ENCODE results near the gene CTSH.
"Not testable (repeated sequence)": the region's sequence is repeated elsewhere in the genome, so short reads cannot be mapped to it uniquely, and the experiment has no call there.

CTSH gene

DNA sequence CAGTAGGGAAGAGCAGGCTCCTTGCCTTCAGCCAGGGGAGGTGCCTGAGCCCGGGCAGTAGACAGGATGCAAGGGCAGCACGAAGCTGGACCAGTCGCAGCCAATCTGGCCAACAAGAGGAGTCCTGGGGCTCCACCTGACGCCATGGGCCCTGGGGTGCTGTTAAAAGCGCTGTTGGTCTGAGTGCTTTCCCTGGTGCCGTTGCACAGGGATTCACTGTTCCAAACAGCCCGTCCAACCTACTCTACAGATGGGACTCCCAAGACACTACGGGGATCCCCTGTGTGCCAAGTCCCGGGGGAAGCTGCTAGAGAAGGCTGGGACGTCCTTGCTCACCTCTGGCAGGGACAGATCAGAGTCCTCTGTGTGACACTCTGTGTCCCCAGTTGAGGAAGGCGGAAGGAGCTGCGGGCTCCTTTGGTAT, 632 bp downstream of the CTSH start:
- in situ Hi-C loops (cut with MboI; ENCODE audit: low sequenced_read_pairs): no loop called here

DNA sequence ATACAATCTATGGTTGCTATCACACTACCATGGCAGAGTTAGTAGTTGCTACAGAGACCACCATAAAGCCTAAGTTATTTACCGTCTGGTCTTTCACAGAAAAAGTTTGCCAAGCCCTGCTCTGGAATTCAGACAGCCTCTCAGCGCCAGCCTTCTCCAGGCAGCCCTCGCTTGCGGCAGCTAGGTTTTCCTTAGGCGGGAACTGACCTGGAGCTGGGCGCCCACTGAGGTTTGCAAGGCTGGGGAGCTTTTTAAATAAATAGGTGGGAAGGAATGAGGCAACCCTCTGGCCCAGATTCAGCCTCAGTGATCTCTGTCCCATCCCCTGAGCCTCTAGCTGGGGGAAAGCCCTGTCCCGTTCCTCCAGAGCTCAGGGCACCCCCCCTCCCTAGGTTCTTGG, 1.2 kb downstream of the CTSH start:
- in situ Hi-C loops (cut with MboI; ENCODE audit: low sequenced_read_pairs): no loop called here

DNA sequence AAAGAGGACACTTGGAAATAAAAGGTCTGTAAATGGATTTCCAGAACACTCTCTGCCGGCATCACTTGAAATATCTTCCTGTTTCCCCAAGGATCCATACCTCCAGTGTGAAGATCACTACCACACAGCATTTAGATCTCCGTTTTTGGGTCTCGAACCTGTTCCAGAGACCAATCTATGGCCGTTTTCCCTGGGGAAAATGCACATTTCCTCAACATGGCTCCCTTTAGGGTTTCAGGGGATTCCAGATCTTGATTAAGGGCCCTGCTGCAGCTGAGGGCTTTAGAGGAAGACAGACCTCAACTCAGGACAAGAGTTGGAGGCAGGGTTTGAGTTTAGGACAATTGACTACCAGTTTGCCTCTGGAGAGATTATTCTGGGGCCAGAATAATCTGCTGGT, 2.1 kb downstream of the CTSH start:
- in situ Hi-C loops (cut with MboI; ENCODE audit: low sequenced_read_pairs): no loop called here

DNA sequence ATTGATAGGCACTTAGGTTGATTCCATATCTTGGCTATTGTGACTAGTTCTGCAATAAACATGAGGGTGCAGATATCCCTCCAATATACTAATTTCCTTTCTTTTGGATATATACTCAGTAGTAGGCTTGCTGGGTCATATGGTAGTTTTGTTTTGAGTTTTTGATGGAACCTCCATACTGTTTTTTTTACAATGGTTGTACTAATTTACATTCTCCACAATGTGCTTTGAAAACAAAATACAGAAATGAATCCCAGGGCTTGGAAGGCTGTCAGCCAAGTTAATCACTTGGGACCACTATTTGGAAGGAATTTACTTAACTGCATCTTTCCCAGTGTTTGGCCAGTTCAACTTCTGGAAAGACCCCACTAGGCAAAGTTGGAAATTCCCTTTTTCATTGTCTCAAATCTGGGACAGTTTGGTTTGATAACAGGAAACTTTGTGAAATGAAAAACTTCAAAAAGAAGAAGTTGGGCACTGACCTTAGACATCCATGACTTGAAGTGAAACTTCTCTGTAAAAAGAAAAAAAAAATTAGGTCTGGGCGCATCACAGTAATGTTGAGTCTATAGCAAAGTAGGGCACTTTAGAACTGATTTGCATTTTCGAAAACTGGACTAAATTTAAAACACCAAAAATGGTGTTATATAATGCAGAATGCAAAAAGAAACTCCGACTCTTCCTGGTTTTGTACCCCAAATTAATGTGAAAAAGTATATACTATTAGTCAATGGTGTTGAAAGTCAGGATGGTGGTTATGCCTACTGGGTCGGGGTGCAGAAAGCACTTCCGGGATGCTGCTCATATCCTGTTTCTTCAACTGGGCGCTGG, 6.0 kb downstream of the CTSH start:
- in situ Hi-C loops (cut with MboI; ENCODE audit: low sequenced_read_pairs): no loop called here

DNA sequence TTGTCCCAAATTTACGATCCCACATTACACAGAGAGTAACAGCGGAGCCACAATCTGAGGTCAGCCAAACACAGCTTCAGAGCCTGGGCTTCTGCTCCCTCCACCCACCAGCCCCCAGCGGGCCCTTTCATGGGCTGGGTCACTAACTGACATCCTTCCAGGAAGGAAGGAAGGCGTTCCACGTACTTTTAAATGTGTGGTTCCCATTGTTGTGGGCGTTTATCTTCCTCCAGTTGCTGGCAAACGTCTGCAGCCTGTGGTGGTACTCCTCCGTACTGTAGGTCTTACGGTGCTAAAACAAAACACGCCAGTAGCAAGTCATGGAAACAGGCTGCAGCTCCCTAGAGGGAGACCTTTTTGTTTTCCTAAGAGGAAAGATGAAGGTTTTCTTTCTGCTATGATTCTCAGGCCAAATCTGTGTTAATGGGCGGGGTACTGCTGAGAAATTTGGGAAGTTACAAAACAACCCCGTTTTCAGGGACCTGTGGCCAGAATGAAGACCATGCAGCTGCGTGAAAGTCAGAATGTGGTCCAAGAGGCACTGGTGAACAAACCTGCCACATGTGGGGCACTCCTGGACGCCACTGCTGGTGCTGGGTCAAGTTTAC, 7.6 kb downstream of the CTSH start:
- in situ Hi-C loops (cut with MboI; ENCODE audit: low sequenced_read_pairs): no loop called here

DNA sequence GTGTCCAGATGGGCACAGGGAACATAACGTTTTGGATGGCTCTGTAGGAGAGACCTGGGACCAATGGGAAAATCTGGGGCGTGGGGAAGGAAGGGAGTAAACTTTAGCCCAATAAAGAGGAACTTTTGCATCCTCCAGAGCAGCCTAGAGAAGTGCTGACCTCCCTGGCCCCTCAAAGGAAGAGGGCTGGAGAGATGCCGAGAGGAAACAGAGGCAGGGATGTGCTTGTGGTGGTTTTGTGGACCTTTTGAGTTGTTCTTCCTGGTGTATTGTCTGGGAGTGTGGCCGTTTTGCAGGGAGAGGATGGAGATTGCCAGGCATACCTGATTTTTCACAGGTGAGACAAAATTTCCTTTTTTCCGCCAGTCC, 10.2 kb downstream of the CTSH start:
- in situ Hi-C loops (cut with MboI; ENCODE audit: low sequenced_read_pairs): no loop called here

DNA sequence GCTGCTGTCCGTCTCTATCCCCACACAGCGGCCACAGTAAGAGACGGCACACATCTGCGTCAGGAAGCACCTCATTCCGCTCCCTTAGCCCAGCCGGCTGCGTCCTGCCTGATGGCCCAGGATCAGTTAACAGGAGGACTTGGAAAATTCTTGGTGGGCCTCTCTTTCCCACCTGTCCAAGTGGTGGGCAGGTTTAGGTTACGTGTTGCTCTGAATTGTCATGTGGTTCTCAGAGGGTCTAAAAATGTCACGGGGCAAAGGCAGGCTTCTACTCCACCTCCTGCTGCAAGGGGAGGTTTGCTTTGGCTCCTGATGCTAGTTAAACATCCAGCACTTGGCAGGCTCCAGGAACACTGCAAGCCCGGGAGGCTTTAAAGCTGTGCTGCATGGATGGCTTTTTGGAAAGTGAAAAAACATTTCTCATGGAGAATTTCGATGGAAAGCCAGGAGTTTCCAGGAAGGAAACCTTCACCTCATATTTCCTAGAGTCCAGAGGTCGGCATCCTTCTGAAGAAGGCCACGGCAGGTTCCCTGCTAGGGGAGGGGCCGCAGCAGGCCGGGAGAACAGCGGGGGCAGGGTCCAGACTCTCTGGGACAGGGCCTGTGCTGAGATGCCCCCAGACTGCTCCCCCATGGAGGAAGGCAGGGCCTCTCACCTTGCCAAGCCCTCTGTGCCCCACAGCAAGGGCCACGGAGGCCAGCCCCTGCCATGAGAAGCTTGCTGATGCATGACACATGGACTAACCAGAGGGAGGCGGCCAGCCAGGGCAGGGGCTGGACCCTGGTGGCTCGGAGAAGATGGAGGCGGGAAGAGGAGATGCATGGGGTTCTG, 10.8 kb downstream of the CTSH start:
- in situ Hi-C loops (cut with MboI; ENCODE audit: low sequenced_read_pairs): no loop called here

DNA sequence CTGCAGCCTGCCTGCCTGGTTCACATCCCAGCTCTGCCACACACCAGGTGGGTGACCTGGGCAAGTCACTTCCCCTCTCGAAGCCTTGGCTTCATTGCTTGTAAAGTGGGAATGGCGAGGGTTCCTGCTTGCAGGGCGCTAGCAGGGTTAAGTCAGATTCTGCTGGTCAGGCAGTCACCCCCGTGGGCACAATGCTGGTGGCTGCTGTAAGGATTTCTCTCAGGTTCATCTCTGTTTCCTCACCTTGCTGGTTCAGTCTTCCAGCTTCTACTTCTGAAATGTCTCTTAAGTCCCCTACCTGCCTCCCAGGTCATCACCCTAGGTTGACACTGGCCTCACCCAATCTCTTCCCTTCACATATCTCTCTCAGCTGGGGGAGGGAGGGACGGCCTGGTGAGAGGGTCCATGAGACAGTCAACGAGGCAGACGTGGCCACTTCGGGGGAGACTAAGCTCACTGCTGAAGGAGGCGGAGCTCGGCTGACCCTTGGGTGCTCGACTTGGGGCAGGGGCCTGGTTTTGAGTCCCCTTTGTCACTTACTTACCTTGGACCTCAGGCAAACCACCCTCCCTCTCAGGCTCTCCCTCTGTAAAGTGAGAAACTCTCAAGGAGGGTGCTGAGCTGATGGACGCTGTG, 11.5 kb downstream of the CTSH start:
- in situ Hi-C loops (cut with MboI; ENCODE audit: low sequenced_read_pairs): no loop called here

DNA sequence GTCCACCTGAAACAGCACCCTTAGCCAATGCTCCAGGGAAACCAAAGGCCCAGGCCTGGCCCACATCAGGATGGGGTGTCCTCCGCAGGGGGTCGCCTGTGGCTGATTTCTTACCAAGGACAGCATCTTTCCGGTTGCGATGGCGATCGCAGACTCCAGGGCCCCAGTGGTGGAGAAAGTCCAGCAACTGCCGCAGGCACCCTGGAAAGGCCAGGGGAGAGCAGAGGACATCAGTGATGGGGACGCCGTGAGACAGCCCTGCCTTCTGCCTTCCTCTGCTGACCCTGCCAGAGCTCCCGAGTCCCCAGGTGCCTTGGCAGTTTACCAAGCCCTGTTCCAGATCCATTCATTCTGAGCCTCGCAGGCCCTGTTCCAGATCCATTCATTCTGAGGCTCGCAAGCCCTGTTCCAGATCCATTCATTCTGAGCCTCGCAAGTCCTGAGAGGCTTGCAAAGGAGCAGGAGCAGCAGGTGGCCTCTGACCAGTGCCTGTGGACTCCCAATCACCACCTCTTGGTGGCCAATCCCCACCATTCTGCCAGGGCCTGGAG, 12.5 kb downstream of the CTSH start:
- in situ Hi-C loops (cut with MboI; ENCODE audit: low sequenced_read_pairs): no loop called here

DNA sequence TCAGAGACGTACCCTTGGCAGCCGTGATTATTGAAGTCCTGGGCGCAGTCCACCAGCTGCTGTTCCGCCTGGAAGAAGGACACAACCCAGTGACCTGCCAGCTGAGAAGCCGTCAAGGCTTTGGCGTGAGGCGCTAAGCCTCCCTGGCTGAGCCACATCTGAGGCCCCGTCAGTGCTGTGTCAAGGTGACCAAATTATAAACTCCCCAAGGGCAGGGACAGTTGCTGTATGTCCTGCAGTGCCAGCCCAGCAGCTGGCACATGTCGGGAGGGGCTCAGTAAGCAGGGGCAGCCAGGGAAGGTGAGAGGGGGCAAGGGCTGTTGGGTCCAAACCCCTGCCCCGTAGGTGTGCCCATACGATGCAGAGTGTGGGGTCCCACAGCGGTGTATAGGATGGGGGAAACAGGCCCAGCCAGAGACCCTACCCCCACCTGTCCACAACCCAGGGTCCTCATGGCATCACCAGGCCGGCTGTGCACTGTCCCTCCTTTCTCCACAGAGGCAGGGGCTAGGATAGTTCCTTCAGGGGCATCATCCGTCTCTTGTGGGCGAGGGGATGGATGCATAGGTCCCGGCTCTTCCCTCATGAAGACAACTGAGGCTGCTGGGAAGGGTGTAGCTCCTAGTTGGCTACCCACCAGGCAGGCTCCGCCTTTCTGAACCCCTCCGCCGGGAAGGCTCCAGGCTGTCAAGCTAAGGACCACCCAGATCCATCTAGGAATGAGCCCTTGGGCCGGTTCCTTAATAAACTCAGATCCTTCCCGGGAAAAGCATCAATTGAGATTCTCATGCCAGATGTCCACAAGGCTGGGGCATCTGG, 13.2 kb downstream of the CTSH start:
- in situ Hi-C loops (cut with MboI; ENCODE audit: low sequenced_read_pairs): no loop called here

DNA sequence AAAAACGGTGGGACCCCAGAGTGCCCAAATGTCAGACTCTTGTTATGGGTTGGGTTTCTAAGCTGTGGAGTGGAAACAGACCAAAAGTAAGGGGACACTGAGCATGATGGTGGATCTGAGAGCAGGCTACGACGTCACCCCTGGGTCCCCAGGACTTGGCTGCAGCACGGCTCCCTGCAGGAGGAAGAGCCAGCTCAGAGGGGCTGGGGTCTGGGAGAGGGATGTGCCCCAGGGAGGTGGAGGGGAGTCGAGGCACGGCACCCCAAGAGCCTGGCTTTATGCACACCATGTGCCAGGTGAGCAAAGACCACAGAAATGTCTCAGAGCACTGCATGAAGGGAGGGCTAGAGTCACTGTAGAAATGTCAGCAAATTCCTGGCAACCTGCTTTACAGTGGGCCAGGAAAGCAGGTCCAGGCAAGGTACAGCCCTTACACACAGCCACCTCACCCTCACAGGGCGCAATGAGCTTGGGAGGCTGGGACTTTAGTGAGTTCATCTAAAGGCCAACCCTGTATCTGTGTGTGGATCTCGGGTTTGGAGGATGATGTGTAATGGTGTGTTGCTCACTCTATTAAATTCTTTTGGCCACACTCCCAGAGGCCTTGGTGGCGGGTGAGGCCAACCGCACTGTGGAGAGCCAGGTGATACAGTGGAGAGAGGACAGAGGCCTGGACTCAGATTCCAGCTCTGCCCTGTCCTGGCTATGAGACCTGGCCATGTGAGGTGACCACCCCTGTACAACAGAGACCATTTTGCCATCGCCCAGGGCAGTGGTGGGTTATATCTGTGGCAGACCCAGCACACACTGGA, 14.1 kb downstream of the CTSH start:
- in situ Hi-C loops (cut with MboI; ENCODE audit: low sequenced_read_pairs): no loop called here

DNA sequence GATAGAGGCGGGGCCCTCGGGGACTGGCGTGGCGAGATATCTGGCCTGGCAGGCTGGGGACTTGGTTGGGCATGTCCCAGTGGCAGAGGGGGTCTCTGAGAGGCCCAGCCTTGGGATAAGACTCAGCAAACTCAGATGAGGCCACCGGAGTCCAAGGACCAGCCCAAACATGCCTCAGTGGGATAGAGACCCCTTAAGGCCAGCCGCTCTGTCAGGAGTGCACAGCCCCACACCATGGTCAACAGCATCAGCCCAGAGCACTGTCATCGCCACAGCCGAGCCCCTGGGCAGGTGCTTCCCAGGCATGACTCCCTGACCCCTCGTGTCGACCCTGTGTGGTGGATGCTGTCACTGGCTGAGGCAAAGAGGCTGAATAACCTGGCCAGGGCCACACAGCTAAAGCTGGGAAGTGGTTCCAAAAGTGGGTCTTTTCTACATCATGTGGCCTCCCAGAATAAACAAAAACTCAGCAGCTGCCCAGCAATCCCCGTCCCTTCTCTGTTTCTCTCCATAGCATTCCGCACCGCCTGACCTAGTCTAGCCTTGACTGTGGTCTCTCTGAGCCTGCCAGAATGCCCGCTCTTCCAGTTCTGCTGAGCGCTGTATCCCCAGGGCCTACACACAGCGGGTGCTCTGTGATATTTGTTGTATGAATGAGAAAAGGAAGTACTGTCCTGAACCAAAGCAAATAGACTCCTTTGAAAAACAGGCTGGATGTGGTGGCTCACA, 15.1 kb downstream of the CTSH start:
- in situ Hi-C loops (cut with MboI; ENCODE audit: low sequenced_read_pairs): no loop called here

DNA sequence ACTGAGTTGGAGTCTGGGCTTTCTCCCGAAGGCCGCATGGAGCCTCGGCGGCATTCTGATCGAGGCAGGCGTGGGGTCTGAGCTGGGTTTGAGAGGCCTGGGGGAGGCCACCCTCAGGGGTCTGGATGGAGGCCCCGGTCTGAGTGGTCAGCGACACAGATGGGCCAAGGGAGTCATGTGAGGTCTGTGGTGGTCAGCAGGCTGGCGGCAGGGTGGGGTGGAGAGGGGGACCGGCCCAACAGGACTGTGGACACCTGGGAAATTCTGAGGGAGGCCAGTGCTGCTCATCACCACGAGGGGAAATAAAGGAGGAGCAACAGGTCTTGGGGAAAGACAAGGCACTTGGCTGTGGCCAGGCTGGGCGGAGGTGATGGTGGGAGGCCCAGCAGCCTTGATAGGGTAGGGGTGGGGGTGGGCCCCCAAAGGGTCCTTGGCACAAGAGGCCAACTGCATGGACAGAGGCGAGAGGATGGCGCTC, 16.2 kb downstream of the CTSH start:
- in situ Hi-C loops (cut with MboI; ENCODE audit: low sequenced_read_pairs): no loop called here

DNA sequence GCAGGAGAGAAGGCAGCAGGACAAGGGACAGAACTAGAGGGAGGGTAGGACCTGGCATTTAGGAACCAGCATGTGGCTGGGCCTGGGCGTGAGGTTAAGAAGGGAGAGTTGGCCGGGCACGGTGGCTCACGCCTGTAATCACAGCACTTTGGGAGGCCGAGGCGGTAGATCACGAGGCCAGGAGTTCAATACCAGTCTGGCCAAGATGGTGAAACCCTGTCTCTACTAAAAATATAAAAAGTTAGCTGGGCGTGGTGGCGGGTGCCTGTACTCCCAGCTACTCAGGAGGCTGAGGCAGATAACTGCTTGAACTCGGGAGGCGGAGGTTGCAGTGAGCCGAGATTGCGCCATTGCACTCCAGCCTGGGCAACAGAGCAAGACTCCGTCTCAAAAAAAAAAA, 16.7 kb downstream of the CTSH start:
- in situ Hi-C loops (cut with MboI; ENCODE audit: low sequenced_read_pairs): not testable (repeated sequence)

DNA sequence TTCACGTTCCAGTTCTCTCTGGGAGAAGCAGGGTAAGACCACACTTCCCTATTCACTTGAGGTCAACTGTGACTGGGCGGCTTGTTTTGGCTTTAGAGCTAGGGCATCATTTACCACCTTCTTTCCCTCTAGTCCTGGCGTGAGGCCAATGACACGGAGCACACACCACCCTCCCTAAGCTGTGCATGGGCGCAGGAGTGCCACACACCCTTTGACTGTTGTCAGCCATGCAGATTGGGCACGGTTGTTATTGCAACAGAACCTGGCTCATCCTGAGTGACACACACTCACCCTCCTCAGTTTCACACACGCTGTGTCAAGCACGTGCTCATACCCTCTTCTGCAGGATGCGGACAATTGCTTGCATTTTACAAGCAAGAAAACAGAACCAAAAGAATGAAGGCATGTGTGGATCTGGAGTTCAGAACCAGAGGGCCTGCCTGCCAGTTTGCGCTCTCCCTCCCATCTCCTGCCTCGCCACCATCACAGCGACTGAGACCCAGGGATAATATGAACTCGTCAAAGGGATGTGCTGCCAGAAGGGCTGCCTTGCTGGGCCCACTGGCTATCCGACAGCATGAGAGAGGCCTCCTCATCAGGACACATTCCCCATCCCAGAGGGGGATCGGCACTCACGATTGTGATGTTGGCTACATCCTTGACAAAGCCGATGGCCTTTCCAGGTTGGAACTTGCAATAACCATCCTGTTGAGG, 17.6 kb downstream of the CTSH start:
- in situ Hi-C loops (cut with MboI; ENCODE audit: low sequenced_read_pairs): no loop called here

DNA sequence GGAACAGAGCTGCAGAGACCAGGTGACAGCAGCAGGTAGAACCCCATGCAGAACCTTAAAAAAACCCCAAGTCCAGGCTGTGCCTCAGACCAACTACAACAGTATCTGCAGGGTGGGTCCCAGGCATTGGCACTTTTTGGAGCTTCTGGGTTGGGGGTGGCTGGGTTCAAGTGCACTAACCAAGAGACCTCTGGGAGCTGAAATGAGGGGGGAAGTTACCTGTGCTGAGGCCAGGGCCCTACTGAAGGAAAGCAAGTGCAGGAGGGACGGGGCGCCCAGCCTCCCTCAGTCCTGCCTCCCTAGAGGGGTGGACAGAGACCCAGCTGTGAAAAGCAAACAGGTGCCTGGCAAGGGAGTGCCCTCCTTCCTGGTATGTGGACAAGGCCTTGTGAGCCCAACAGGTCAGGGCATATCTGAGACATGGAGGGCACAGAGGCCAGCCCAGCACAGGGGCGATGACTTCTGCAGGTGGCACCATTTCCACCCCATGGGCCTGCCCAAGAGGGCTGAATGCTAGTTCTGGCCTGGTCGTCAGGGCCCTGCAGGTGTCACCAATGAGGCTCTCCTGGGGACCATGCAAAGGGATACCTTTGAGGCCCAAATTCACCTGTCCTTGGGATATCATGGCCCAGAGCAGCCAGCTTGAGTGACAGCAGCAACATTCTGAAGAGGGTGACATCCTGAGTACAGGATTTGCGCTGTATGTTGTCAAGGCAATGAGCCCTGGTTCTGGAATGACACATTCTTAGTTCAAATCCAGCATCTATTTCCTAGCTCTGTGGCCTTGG, 18.7 kb downstream of the CTSH start:
- in situ Hi-C loops (cut with MboI; ENCODE audit: low sequenced_read_pairs): no loop called here

DNA sequence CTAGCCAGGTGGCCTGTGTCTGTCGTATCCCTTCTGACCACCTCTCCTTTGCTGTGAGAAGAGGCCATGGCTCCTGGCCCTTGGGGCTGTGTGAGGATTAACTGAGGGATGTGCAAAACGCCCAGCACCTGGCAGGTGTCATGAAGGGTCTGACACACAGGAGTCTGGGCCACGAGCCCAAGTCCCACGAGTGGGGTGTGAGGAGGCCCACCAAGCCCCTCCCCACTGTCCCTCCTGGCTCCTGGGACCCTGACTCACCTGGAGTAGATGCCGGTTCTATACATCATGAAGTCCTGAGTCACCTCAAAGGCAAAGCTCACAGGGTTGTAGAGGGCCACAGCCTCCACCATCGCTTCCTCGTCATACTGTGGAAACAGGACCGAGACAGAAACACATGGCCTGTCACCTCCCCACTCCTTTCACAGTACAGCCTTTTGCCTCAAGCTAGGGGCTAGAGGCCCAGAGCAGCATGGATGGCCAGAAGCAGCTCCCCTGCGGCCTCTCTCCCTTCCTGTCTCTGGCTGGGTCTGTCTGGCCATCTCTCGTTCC, 19.7 kb downstream of the CTSH start:
- in situ Hi-C loops (cut with MboI; ENCODE audit: low sequenced_read_pairs): no loop called here
